GM21529 (cell line): ENCODE data around the gene TSEN15.
"Not testable (repeated sequence)": the region's sequence is repeated elsewhere in the genome, so short reads cannot be mapped to it uniquely, and the experiment has no call there.

Experiments
- ATAC-seq: cut with Tn5 transposase; IDR thresholded peaks from one replicate; pipeline ENCODE4 v1.9.1; 2021; ENCODE audit not compliant: unreplicated experiment

The TSEN15 gene

GRCh38 chr1:184031092-184031408 is 20.5 kb upstream of the TSEN15 start:
- ATAC-seq, result no peak

GRCh38 chr1:184031409-184032107 is 20.0 kb upstream of the TSEN15 start:
- no peak for ATAC-seq

GRCh38 chr1:184032306-184032929 is 19.1 kb upstream of the TSEN15 start:
- no peak for ATAC-seq

GRCh38 chr1:184032930-184033418 is 18.6 kb upstream of the TSEN15 start:
- ATAC-seq, result no peak

- no peak for ATAC-seq
These were observed 17.8 kb upstream of the TSEN15 start for GRCh38 chr1:184033711-184034167.

- no peak for ATAC-seq
These were observed 16.7 kb upstream of the TSEN15 start for GRCh38 chr1:184034761-184035379.

GRCh38 chr1:184035719-184036516 is 15.6 kb upstream of the TSEN15 start:
- no peak for ATAC-seq

GRCh38 chr1:184036517-184036949 is 15.0 kb upstream of the TSEN15 start:
- peak; percentile 12 for ATAC-seq

- ATAC-seq, result peak; percentile 28
These were observed 13.5 kb upstream of the TSEN15 start for GRCh38 chr1:184037849-184038591.

- ATAC-seq, result no peak
These were observed 12.4 kb upstream of the TSEN15 start for GRCh38 chr1:184039126-184039525.

- ATAC-seq, result no peak
These were observed 9.8 kb upstream of the TSEN15 start for GRCh38 chr1:184041731-184042130.

GRCh38 chr1:184043315-184043714 is 8.2 kb upstream of the TSEN15 start:
- not testable (repeated sequence) for ATAC-seq

- ATAC-seq, result no peak
These were observed 6.7 kb upstream of the TSEN15 start for GRCh38 chr1:184044603-184045376.

GRCh38 chr1:184047541-184047940 is 4.0 kb upstream of the TSEN15 start:
- not testable (repeated sequence) for ATAC-seq

GRCh38 chr1:184048561-184049240 is 2.8 kb upstream of the TSEN15 start:
- ATAC-seq, result no peak

GRCh38 chr1:184049291-184049690 is 2.2 kb upstream of the TSEN15 start:
- ATAC-seq, result no peak

GRCh38 chr1:184049836-184050468 is 1.6 kb upstream of the TSEN15 start:
- ATAC-seq, result no peak

GRCh38 chr1:184050636-184051035 is 894 bp upstream of the TSEN15 start:
- no peak for ATAC-seq

GRCh38 chr1:184051138-184051484 is 419 bp upstream of the TSEN15 start:
- ATAC-seq, result no peak
